Bronchial epithelial cell (primary cell): ENCODE measurements around the gene PRKG1. TPM values are rescaled to one million over a fixed set of nuclear protein-coding genes. Genes with fewer than 3 reads are reported as not detected.

Experiments
- DNase-seq: peaks from one replicate; pipeline ENCODE4 v3.0.0-alpha.2; 2010; ENCODE audit warnings: low read depth
- FAIRE-seq: peaks from 2 replicates; lab custom pipeline; 2011; peaks lifted over from hg19 to GRCh38; lab: Jason Lieb, UNC
- H3K27me3 ChIP-seq: 2 replicates; pipeline ENCODE4 v1.5.1; 2011; ENCODE audit warnings: low read length; ENCODE audit not compliant: control insufficient read depth, insufficient read depth
- H3K36me3 ChIP-seq: 2 replicates; pipeline ENCODE4 v1.5.1; 2011; ENCODE audit warnings: low read length; ENCODE audit not compliant: control insufficient read depth, insufficient read depth
- H3K4me3 ChIP-seq: 2 replicates; pipeline ENCODE4 v1.5.1; 2011; ENCODE audit warnings: mild to moderate bottlenecking, low read depth, low read length, control low read depth
- total RNA-seq: library from RNA; depleted of rRNA; stranded (reverse); fragments of >200 nt; gene quantifications from 2 replicates; pipeline ENCODE4 v1.2.1, GENCODE V29; 2014
- TF ChIP-seq, protein P1 (sequence below): IDR thresholded peaks from 2 replicates; pipeline ENCODE4 v1.5.1; 2011; ENCODE audit warnings: mild to moderate bottlenecking, moderate library complexity, low read length, control low read depth, inconsistent platforms; ENCODE audit not compliant: insufficient read depth, severe bottlenecking

Gene PRKG1
- total RNA-seq, 1 donor from 2014 or later = 0.26 TPM

DNA sequence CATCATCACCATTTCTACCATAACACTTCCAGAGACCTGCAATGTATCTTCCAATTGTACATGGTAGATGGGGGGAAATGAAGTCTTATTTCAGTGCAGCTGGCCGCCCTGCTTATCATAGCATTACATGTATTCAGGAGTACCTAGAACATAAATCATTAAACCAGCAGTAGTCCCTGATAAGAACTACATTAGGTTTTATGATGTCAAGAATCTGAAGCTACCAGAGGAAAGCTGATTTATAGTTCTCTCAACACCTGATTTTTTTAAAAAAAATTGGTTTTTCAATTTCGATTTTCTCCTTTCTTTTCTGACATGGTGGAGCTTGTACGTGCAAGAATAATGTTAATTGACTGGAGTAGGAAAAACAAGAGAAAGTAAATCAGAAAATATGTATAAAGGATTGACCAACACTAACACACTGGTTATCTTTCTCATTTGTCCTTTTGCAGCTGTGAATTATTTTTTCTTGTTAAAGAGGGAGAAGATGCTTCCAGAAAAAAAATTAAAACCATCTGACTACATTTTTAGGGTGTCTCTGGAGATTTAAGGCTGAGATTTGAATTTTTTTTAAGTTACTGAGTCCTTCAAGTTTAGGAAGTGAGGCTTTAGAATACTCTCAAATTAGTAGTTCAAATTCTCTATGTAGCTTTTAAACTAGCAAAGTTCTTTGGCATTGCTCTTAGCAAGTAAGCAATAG is 566.0 kb downstream of the PRKG1 start:
- no peak for FAIRE-seq
- TF ChIP-seq, protein P1, sequence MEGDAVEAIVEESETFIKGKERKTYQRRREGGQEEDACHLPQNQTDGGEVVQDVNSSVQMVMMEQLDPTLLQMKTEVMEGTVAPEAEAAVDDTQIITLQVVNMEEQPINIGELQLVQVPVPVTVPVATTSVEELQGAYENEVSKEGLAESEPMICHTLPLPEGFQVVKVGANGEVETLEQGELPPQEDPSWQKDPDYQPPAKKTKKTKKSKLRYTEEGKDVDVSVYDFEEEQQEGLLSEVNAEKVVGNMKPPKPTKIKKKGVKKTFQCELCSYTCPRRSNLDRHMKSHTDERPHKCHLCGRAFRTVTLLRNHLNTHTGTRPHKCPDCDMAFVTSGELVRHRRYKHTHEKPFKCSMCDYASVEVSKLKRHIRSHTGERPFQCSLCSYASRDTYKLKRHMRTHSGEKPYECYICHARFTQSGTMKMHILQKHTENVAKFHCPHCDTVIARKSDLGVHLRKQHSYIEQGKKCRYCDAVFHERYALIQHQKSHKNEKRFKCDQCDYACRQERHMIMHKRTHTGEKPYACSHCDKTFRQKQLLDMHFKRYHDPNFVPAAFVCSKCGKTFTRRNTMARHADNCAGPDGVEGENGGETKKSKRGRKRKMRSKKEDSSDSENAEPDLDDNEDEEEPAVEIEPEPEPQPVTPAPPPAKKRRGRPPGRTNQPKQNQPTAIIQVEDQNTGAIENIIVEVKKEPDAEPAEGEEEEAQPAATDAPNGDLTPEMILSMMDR = no peak
- no peaks in the 10 kb centered on the region for H3K27me3 ChIP-seq

GRCh38 chr10:51642581-51642980 is 568.3 kb downstream of the PRKG1 start:
- FAIRE-seq (no peak), DNase-seq (no peak)
- Histone ChIP-seq H3K27me3 (no peaks in the 10 kb centered on the region), H3K4me3 (no peak overlapping the region), H3K36me3 (no peaks in the 10 kb centered on the region)
- TF ChIP-seq, protein P1 = no peak

More for the DNA sequence above, 566.0 kb downstream of the PRKG1 start:
- Histone ChIP-seq H3K36me3 (no peaks in the 10 kb centered on the region), H3K4me3 (no peak overlapping the region)
- DNase-seq = no peak

DNA sequence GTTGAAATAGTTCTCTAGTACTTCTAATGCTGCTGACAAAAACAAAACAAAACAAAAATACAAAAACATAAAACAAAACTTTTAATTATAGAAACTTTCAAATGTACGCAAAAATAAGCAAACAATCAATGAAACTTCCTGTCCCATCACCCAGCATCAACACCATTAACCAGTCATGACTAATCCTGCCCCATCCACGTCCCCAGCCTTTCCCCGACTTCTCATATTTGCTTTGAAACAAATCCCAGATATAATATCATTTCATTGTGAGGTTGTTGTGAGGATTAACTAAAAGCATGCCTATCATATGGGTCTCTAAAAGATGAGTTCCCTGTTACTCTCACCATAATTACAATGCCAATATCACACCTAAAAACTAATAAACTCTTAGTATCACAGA is 569.4 kb downstream of the PRKG1 start:
- H3K27me3 ChIP-seq = no peaks in the 10 kb centered on the region
- TF ChIP-seq, protein P1 = no peak
- no peak overlapping the region for H3K4me3 ChIP-seq
- no peak for DNase-seq
- no peaks in the 10 kb centered on the region for H3K36me3 ChIP-seq
- no peak for FAIRE-seq

GRCh38 chr10:51649064-51649463 is 574.8 kb downstream of the PRKG1 start:
- no peak overlapping the region for H3K4me3 ChIP-seq
- DNase-seq = peak; percentile 6
- H3K36me3 ChIP-seq = no peaks in the 10 kb centered on the region
- H3K27me3 ChIP-seq = no peaks in the 10 kb centered on the region
- FAIRE-seq = no peak
- TF ChIP-seq, protein P1 = no peak

DNA sequence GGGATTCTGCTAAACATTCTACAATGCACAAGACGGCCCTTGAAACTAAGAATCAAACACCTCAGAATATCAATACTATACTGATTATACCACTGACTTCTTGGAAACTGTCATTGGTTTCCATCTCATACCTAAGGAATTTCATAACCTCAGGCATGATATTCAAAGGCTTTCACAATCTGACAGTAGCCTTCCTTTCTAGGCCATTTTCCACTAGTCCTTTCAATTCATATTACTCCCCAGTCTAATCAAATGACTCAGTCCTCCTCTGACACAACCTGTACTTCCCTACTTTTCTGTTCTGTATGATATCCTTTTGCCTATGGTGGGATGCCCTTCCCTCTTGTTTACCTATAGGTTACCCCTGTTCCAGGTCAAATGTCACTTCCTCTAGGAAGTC is 576.8 kb downstream of the PRKG1 start:
- no peaks in the 10 kb centered on the region for H3K36me3 ChIP-seq
- TF ChIP-seq, protein P1 = no peak
- H3K27me3 ChIP-seq = no peaks in the 10 kb centered on the region
- DNase-seq (peak; percentile 70), FAIRE-seq (no peak)
- no peak overlapping the region for H3K4me3 ChIP-seq

- DNase-seq (no peak), FAIRE-seq (no peak)
- TF ChIP-seq, protein P1 = no peak
- no peaks in the 10 kb centered on the region for H3K36me3 ChIP-seq
- no peak overlapping the region for H3K4me3 ChIP-seq
- no peaks in the 10 kb centered on the region for H3K27me3 ChIP-seq
Observed at GRCh38 chr10:51653025-51653424, 578.7 kb downstream of the PRKG1 start.
